Activated naive CD4-positive, alpha-beta T cell treated with anti-CD3 and anti-CD28 coated beads for 36 hours (primary cell): ENCODE results near the gene TAS2R60. TPM values are rescaled to one million over a fixed set of nuclear protein-coding genes. Genes with fewer than 3 reads are reported as not detected.
"Not testable (repeated sequence)": the region's sequence is repeated elsewhere in the genome, so short reads cannot be mapped to it uniquely, and the experiment has no call there.

Experiments
- CTCF ChIA-PET: fragments of 350-600 bp; sonication (Branson Sonifier 250); formaldehyde crosslinking; loops from one replicate; lab custom pipeline; 2021; ENCODE audit warnings: antibody characterized with exemption; lab: Charles Lee
- DNase-seq: peaks from one replicate; pipeline ENCODE4 v3.0.0-alpha.2; 2020
- H3K27ac Mint-ChIP-seq: one replicate; pipeline ENCODE4 v1.8.0; 2021; ENCODE audit warnings: mild to moderate bottlenecking, mixed read lengths
- H3K27me3 Mint-ChIP-seq: one replicate; pipeline ENCODE4 v1.8.0; 2021; ENCODE audit warnings: low read depth, mixed read lengths
- H3K36me3 Mint-ChIP-seq: one replicate; pipeline ENCODE4 v1.8.0; 2021; ENCODE audit warnings: low read depth, mixed read lengths
- H3K4me1 Mint-ChIP-seq: one replicate; pipeline ENCODE4 v1.8.0; 2021; ENCODE audit warnings: low read depth, mixed read lengths
- H3K4me3 Mint-ChIP-seq: one replicate; pipeline ENCODE4 v1.8.0; 2021; ENCODE audit warnings: mild to moderate bottlenecking, moderate library complexity, mixed read lengths
- H3K9me3 Mint-ChIP-seq: one replicate; pipeline ENCODE4 v1.8.0; 2021; ENCODE audit warnings: mixed read lengths
- intact Hi-C: fragments of 100-400 bp; cut with micrococcal nuclease; formaldehyde crosslinking; loops from one replicate; pipeline ENCODE4 v1.15.1; 2023
- total RNA-seq, 2 experiments: library from RNA; stranded (reverse); gene quantifications; one replicate each; pipeline ENCODE4 v1.2.3, GENCODE V29; 2021

TAS2R60 gene
- total RNA-seq, 2 experiments from 2014 or later: not detected

GRCh38 chr7:143415742-143416397 lies 27.4 kb upstream of the TAS2R60 start:
- intact Hi-C loops: loop anchor here (1.0 to 5.0 kb wide), 5 partner anchors 36 to 409 kb away; no protein-coding TSS in a partner anchor

GRCh38 chr7:143416565-143417149 lies 26.6 kb upstream of the TAS2R60 start:
- CTCF ChIA-PET: interaction anchor here (0.6 to 5.3 kb wide), 32 partner anchors 10 to 888 kb away, joined by 3 to 79 read pairs (median 3); partner anchors contain the start of genes CLCN1 and GSTK1
- peaks cover 2% of the 10 kb centered on the region for H3K36me3 Mint-ChIP-seq
- H3K4me3 Mint-ChIP-seq: no peak overlapping the region
- peaks cover 22% of the 10 kb centered on the region for H3K4me1 Mint-ChIP-seq
- intact Hi-C loops: loop anchor here (1.0 to 5.0 kb wide), 5 partner anchors 36 to 409 kb away; no protein-coding TSS in a partner anchor
- H3K27me3 Mint-ChIP-seq: no peaks in the 10 kb centered on the region
- no peak for DNase-seq
- no peak overlapping the region for H3K27ac Mint-ChIP-seq
- H3K9me3 Mint-ChIP-seq: peaks cover 2% of the 10 kb centered on the region

More at GRCh38 chr7:143415742-143416397, 27.4 kb upstream of the TAS2R60 start:
- DNase-seq: no peak
- no peak overlapping the region for H3K27ac Mint-ChIP-seq
- H3K4me1 Mint-ChIP-seq: peaks cover 28% of the 10 kb centered on the region
- H3K36me3 Mint-ChIP-seq: peaks cover 2% of the 10 kb centered on the region
- CTCF ChIA-PET: interaction anchor here (0.6 to 5.3 kb wide), 24 partner anchors 11 to 197 kb away, joined by 3 to 79 read pairs (median 3); no protein-coding TSS in a partner anchor
- H3K9me3 Mint-ChIP-seq: peaks cover 2% of the 10 kb centered on the region
- H3K27me3 Mint-ChIP-seq: no peaks in the 10 kb centered on the region
- no peak overlapping the region for H3K4me3 Mint-ChIP-seq

GRCh38 chr7:143417734-143418383 lies 25.4 kb upstream of the TAS2R60 start:
- no peak for DNase-seq
- intact Hi-C loops: loop anchor here (2.0 to 5.0 kb wide), 3 partner anchors 113 to 411 kb away; no protein-coding TSS in a partner anchor
- Mint-ChIP-seq H3K4me1 (peaks cover 12% of the 10 kb centered on the region), H3K27me3 (no peaks in the 10 kb centered on the region), H3K4me3 (no peak overlapping the region), H3K27ac (no peak overlapping the region), H3K36me3 (peaks cover 2% of the 10 kb centered on the region), H3K9me3 (peaks cover 2% of the 10 kb centered on the region)
- CTCF ChIA-PET: interaction anchor here (0.7 to 5.3 kb wide), 17 partner anchors 9 to 197 kb away, joined by 3 to 79 read pairs (median 3); no protein-coding TSS in a partner anchor

- intact Hi-C loops: loop anchor here (5.0 kb wide), 1 partner anchor 412 kb away; no protein-coding TSS in a partner anchor
- H3K27ac Mint-ChIP-seq: no peak overlapping the region
- no peaks in the 10 kb centered on the region for H3K27me3 Mint-ChIP-seq
- H3K4me1 Mint-ChIP-seq: peaks cover 12% of the 10 kb centered on the region
- H3K36me3 Mint-ChIP-seq: peaks cover 2% of the 10 kb centered on the region
- CTCF ChIA-PET: interaction anchor here (4.8 to 5.3 kb wide), 2 partner anchors 16 to 177 kb away, joined by 76 to 79 read pairs; no protein-coding TSS in a partner anchor
- no peak overlapping the region for H3K4me3 Mint-ChIP-seq
- DNase-seq: no peak
- peaks cover 2% of the 10 kb centered on the region for H3K9me3 Mint-ChIP-seq
These were observed 24.4 kb upstream of the TAS2R60 start for GRCh38 chr7:143418681-143419458.

GRCh38 chr7:143419880-143420279 lies 23.4 kb upstream of the TAS2R60 start:
- Mint-ChIP-seq H3K27me3 (no peaks in the 10 kb centered on the region), H3K4me3 (no peak overlapping the region), H3K4me1 (peaks cover 12% of the 10 kb centered on the region), H3K27ac (no peak overlapping the region), H3K36me3 (peaks cover 2% of the 10 kb centered on the region), H3K9me3 (peaks cover 2% of the 10 kb centered on the region)
- CTCF ChIA-PET: no interaction called here
- intact Hi-C loops: loop anchor here (5.0 kb wide), 1 partner anchor 413 kb away; no protein-coding TSS in a partner anchor
- DNase-seq: no peak

- H3K36me3 Mint-ChIP-seq, H3K9me3 Mint-ChIP-seq, H3K27me3 Mint-ChIP-seq, H3K4me3 Mint-ChIP-seq, H3K27ac Mint-ChIP-seq, DNase-seq, intact Hi-C loops: not testable (repeated sequence)
- peaks cover 12% of the 10 kb centered on the region for H3K4me1 Mint-ChIP-seq
- CTCF ChIA-PET: interaction anchor here (0.6 to 0.9 kb wide), 2 partner anchors 12 to 71 kb away, joined by 3 to 5 read pairs; partner anchors contain the start of gene EPHA1
These were observed 22.6 kb upstream of the TAS2R60 start for GRCh38 chr7:143420624-143421023.

GRCh38 chr7:143422033-143422432 lies 21.2 kb upstream of the TAS2R60 start:
- DNase-seq: no peak
- Mint-ChIP-seq H3K27me3 (no peaks in the 10 kb centered on the region), H3K9me3 (peaks cover 2% of the 10 kb centered on the region), H3K36me3 (peaks cover 2% of the 10 kb centered on the region), H3K4me3 (no peak overlapping the region), H3K27ac (no peak overlapping the region), H3K4me1 (peaks cover 13% of the 10 kb centered on the region)
- CTCF ChIA-PET: interaction anchor here (1.0 to 1.1 kb wide), 2 partner anchors 17 to 182 kb away, joined by 4 read pairs; no protein-coding TSS in a partner anchor
- intact Hi-C loops: no loop called here

- H3K27me3 Mint-ChIP-seq, intact Hi-C loops, H3K36me3 Mint-ChIP-seq, H3K4me1 Mint-ChIP-seq, H3K27ac Mint-ChIP-seq, H3K4me3 Mint-ChIP-seq, DNase-seq, H3K9me3 Mint-ChIP-seq: not testable (repeated sequence)
- CTCF ChIA-PET: interaction anchor here (1.5 to 2.3 kb wide), 2 partner anchors 184 to 422 kb away, joined by 4 to 10 read pairs; no protein-coding TSS in a partner anchor
These were observed 18.8 kb upstream of the TAS2R60 start for GRCh38 chr7:143424476-143424875.

GRCh38 chr7:143426479-143427142 lies 16.6 kb upstream of the TAS2R60 start:
- Mint-ChIP-seq H3K27ac (no peak overlapping the region), H3K9me3 (no peaks in the 10 kb centered on the region), H3K4me3 (no peak overlapping the region), H3K4me1 (peaks cover 8% of the 10 kb centered on the region), H3K36me3 (no peaks in the 10 kb centered on the region), H3K27me3 (no peaks in the 10 kb centered on the region)
- CTCF ChIA-PET: interaction anchor here (0.6 to 1.5 kb wide), 3 partner anchors 10 to 128 kb away, joined by 3 to 10 read pairs (median 3); no protein-coding TSS in a partner anchor
- no peak for DNase-seq
- intact Hi-C loops: no loop called here

GRCh38 chr7:143429770-143430698 lies 13.2 kb upstream of the TAS2R60 start:
- Mint-ChIP-seq H3K27ac (no peak overlapping the region), H3K4me3 (no peak overlapping the region), H3K36me3 (no peaks in the 10 kb centered on the region), H3K4me1 (peaks cover 8% of the 10 kb centered on the region), H3K9me3 (no peaks in the 10 kb centered on the region), H3K27me3 (no peaks in the 10 kb centered on the region)
- no peak for DNase-seq
- intact Hi-C loops: no loop called here
- CTCF ChIA-PET: no interaction called here
